Kidney (tissue), 14 donors: ENCODE results near the gene CTBS. TPM values are rescaled to one million over a fixed set of nuclear protein-coding genes. Genes with fewer than 3 reads are reported as not detected.

ENCODE experiments used
- DNase-seq, 5 donors: peaks; one replicate each; pipeline ENCODE4 v3.0.0-alpha.2; 2013 to 2020
- FAIRE-seq: peaks from 2 replicates; lab custom pipeline; 2012; peaks lifted over from hg19 to GRCh38; lab: Jason Lieb, UNC
- H3K27ac ChIP-seq, 2 donors: one replicate each; pipeline ENCODE4 v1.7.0; 2013; ENCODE audit warnings: low read depth in 2 of 2, low read length in 2 of 2, inconsistent platforms in 1 of 2
- H3K27me3 ChIP-seq: one replicate; pipeline ENCODE4 v1.7.1; 2013; ENCODE audit warnings: low read length, inconsistent platforms; ENCODE audit not compliant: control insufficient read depth, insufficient read depth
- H3K36me3 ChIP-seq, 3 donors: one replicate each; pipeline versions ENCODE4 v1.7.0 to v1.7.1; 2013; ENCODE audit warnings: low read length in 3 of 3, control low read depth in 1 of 3, inconsistent platforms in 1 of 3; ENCODE audit not compliant: insufficient read depth in 3 of 3, control insufficient read depth in 2 of 3
- H3K4me1 ChIP-seq, 3 donors: one replicate each; pipeline versions ENCODE4 v1.7.0 to v1.7.1; 2013; ENCODE audit warnings: low read length in 3 of 3, inconsistent platforms in 1 of 3, low read depth in 1 of 3; ENCODE audit not compliant: control insufficient read depth in 2 of 3, insufficient read depth in 2 of 3
- H3K4me3 ChIP-seq, 3 donors: one replicate each; pipeline versions ENCODE4 v1.7.0 to v1.8.1; 2013; ENCODE audit warnings: low read length in 3 of 3, control low read depth in 1 of 3, inconsistent platforms in 1 of 3
- H3K9ac ChIP-seq, 3 donors: one replicate each; pipeline versions ENCODE4 v1.7.0 to v1.7.1; 2013; ENCODE audit warnings: low read length in 3 of 3, control low read depth in 1 of 3, inconsistent platforms in 1 of 3
- H3K9me3 ChIP-seq, 3 donors: one replicate each; pipeline versions ENCODE4 v1.7.0 to v1.7.1; 2013; ENCODE audit warnings: low read length in 3 of 3, control low read depth in 1 of 3, inconsistent platforms in 1 of 3; ENCODE audit not compliant: control insufficient read depth in 2 of 3, insufficient read depth in 1 of 3
- intact Hi-C: fragments of 100-400 bp; cut with DNase I; formaldehyde crosslinking; loops from one replicate; pipeline ENCODE4 v1.11.1; 2022
- polyA plus RNA-seq: library from polyadenylated mRNA; stranded (reverse); fragments of 350-450 nt; fragmentation: Illumina TruSeq; extraction: RNeasy Lipid Tissue Mini Kit (QIAGEN cat#74804); gene quantifications from one replicate; pipeline ENCODE4 v1.2.3, GENCODE V29; 2014; ENCODE audit warnings: low read depth, low replicate concordance; ENCODE audit not compliant: insufficient read depth
- total RNA-seq: library from RNA; stranded (reverse); fragmentation: NEBNext Ultra II Directional; extraction: Animal tissue kit (Norgen Biotek cat#: 25700); gene quantifications from one replicate; pipeline ENCODE4 v1.2.1, GENCODE V29; 2021
- TF ChIP-seq, protein P1 (sequence below): IDR thresholded peaks from 3 replicates; pipeline ENCODE4 v1.5.1; 2012; ENCODE audit warnings: mild to moderate bottlenecking, moderate library complexity, borderline replicate concordance; ENCODE audit not compliant: insufficient read depth; ENCODE audit errors: extremely low read depth
- donor health status: control.
- donor health status: control.
- donor health status: control.
- donor health status: control.
- donor health status: control.
- donor health status: DM: yes; HTN: yes; CAD: no.
- donor health status: Normal renal cell carcinoma (clear cell type).

CTBS gene
- total and polyA plus RNA-seq, 2 donors from 2014 or later, result 19.1 to 32.0 TPM

DNA sequence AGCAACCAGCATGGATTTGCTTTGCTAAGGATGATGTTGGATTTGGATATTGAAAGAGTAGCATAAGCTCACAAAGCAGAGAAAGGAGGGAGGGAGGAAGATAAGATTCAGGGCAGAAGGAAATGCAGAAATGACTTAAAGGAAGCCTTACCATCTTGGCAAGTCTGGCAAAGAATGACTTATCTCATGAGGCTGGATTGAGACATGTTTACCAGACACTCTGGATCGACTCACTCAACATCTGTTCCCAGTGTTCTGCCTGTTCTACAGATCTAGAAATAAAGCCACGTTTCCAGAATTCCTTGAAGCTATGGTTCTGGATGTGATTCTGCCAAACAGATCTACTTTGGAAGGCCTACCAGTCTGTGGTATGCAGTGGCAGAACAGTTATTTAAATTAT lies 38.8 kb upstream of the CTBS start:
- intact Hi-C loops, result no loop called here
- Histone ChIP-seq H3K27ac (no peak overlapping the region), H3K4me1 (no peaks in the 10 kb centered on the region), H3K9me3 (no peaks in the 10 kb centered on the region), H3K4me3 (no peak overlapping the region), H3K9ac (no peak overlapping the region), H3K36me3 (no peaks in the 10 kb centered on the region), H3K27me3 (no peaks in the 10 kb centered on the region)
- DNase-seq (no peak), FAIRE-seq (no peak)
- TF ChIP-seq, protein P1, sequence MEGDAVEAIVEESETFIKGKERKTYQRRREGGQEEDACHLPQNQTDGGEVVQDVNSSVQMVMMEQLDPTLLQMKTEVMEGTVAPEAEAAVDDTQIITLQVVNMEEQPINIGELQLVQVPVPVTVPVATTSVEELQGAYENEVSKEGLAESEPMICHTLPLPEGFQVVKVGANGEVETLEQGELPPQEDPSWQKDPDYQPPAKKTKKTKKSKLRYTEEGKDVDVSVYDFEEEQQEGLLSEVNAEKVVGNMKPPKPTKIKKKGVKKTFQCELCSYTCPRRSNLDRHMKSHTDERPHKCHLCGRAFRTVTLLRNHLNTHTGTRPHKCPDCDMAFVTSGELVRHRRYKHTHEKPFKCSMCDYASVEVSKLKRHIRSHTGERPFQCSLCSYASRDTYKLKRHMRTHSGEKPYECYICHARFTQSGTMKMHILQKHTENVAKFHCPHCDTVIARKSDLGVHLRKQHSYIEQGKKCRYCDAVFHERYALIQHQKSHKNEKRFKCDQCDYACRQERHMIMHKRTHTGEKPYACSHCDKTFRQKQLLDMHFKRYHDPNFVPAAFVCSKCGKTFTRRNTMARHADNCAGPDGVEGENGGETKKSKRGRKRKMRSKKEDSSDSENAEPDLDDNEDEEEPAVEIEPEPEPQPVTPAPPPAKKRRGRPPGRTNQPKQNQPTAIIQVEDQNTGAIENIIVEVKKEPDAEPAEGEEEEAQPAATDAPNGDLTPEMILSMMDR, result no peak

DNA sequence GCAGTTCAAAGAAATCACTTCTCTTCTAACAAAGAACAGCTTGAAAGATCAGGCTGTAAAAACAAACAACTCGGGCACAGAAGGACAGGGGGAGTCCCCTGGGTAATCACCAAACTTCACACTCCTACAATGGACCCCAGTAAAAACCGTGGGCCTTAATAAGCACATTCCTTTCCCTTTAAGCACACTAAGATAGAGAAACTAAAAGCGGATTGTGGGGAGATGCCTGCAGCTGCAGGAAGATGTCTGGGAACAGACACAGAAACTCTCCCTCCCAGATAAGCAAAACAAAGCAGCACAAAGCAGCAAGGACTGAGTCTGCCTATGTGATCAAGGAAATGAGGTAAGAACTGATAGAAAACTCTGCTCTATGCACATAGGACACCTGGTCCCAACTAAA lies 37.6 kb upstream of the CTBS start:
- DNase-seq, result peak in 1 of 5 donors; percentile 40
- Histone ChIP-seq H3K36me3 (no peaks in the 10 kb centered on the region), H3K27me3 (no peaks in the 10 kb centered on the region), H3K27ac (no peak overlapping the region), H3K9me3 (no peaks in the 10 kb centered on the region), H3K4me1 (no peaks in the 10 kb centered on the region), H3K9ac (no peak overlapping the region), H3K4me3 (no peak overlapping the region)
- intact Hi-C loops, result no loop called here
- FAIRE-seq, result no peak
- TF ChIP-seq, protein P1, result no peak

DNA sequence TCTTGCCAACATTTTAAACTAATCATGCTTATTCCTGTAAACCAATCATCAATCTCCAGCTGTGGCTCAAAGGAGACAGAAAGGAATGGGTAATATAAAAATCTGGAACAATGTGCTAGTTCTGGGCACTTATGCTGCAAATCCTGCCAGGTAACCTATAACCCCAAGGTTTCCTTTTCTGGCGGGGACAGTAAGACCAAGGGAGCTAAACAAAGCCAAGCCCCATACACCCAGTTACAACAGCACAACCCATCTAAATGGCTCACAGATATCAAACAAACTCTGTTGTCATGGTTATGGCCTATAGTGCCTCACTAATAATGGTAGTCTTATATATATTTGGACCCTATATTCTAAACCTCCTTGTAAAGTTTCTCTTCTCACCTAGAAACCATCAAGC lies 36.9 kb upstream of the CTBS start:
- TF ChIP-seq, protein P1, result no peak
- no peaks in the 10 kb centered on the region for H3K27me3 ChIP-seq
- H3K4me1 ChIP-seq, result no peaks in the 10 kb centered on the region
- no peak overlapping the region for H3K27ac ChIP-seq
- H3K4me3 ChIP-seq, result no peak overlapping the region
- H3K36me3 ChIP-seq, result no peaks in the 10 kb centered on the region
- intact Hi-C loops, result no loop called here
- H3K9me3 ChIP-seq, result peaks cover 0 to 2% (median 0%) of the 10 kb centered on the region in 3 donors
- FAIRE-seq, result no peak
- H3K9ac ChIP-seq, result no peak overlapping the region
- no peak for DNase-seq

DNA sequence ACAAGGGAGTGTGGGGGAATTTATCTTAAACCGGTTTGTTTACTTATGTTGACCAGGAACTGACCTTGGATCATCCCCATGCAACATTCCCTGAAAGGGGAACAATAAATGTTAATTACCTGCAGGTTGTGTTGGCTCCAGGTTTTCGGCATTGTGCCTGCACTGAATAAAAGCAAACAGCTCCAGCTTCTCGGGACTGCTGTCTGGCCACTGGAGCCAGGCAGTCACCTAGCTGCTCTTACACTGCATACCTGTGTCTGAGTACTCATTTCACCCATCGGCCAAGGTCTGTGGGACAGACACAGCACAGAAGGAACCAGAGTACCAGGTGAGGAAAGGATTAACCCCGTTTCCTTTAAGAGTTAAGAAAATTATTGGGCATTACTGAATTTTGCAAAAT lies 32.7 kb upstream of the CTBS start:
- H3K27me3 ChIP-seq, result no peaks in the 10 kb centered on the region
- H3K9ac ChIP-seq, result no peak overlapping the region
- H3K9me3 ChIP-seq, result peaks cover 0 to 14% (median 6%) of the 10 kb centered on the region in 3 donors
- H3K4me1 ChIP-seq, result no peaks in the 10 kb centered on the region
- TF ChIP-seq, protein P1, result no peak
- no peak for FAIRE-seq
- no peak for DNase-seq
- intact Hi-C loops, result no loop called here
- no peak overlapping the region for H3K4me3 ChIP-seq
- H3K27ac ChIP-seq, result no peak overlapping the region
- H3K36me3 ChIP-seq, result no peaks in the 10 kb centered on the region
